Stimulated activated CD4-positive, alpha-beta T cell treated with anti-CD3 and anti-CD28 coated beads, Interleukin-1b, Interleukin-23, amount 100 ng/mL, for 48 hours (primary cell): Measurements from ENCODE around the gene NRN1L.
"Not testable (repeated sequence)": the region's sequence is repeated elsewhere in the genome, so short reads cannot be mapped to it uniquely, and the experiment has no call there.

Source experiments
- DNase-seq: peaks from one replicate; pipeline ENCODE4 v3.0.0-alpha.2; 2020

NRN1L gene

GRCh38 chr16:67883146-67883871 is 1.4 kb upstream of the NRN1L start:
- DNase-seq, result no peak

- DNase-seq, result peak; percentile 61
Measured at GRCh38 chr16:67883872-67884261, 818 bp upstream of the NRN1L start.

- DNase-seq, result no peak
Measured at GRCh38 chr16:67885545-67885944, 860 bp downstream of the NRN1L start.

- no peak for DNase-seq
Measured at GRCh38 chr16:67885976-67886375, 1.3 kb downstream of the NRN1L start.

GRCh38 chr16:67886387-67886786 is 1.7 kb downstream of the NRN1L start:
- no peak for DNase-seq

- DNase-seq, result no peak
Measured at GRCh38 chr16:67888331-67888730, 3.6 kb downstream of the NRN1L start.

GRCh38 chr16:67892375-67892774 is 7.7 kb downstream of the NRN1L start:
- DNase-seq, result no peak

- DNase-seq, result peak; percentile 94
Measured at GRCh38 chr16:67892899-67893742, 8.4 kb downstream of the NRN1L start, which contains the start of gene PSKH1. Gene PSKH1 (plus strand): TSS chr16:67893254. CDS start chr16:67908750, 15,496 bp downstream.

- no peak for DNase-seq
Measured at GRCh38 chr16:67893743-67894399, 9.2 kb downstream of the NRN1L start.

GRCh38 chr16:67897231-67897630 is 12.5 kb downstream of the NRN1L start:
- DNase-seq, result no peak

GRCh38 chr16:67901734-67902133 is 17.0 kb downstream of the NRN1L start:
- no peak for DNase-seq

- no peak for DNase-seq
Measured at GRCh38 chr16:67902831-67903230, 18.1 kb downstream of the NRN1L start.

GRCh38 chr16:67907397-67908180 is 22.9 kb downstream of the NRN1L start:
- no peak for DNase-seq

- DNase-seq, result no peak
Measured at GRCh38 chr16:67909056-67909742, 24.5 kb downstream of the NRN1L start.

GRCh38 chr16:67910158-67910557 is 25.5 kb downstream of the NRN1L start:
- peak; percentile 40 for DNase-seq

GRCh38 chr16:67914758-67915495 is 30.2 kb downstream of the NRN1L start:
- no peak for DNase-seq

GRCh38 chr16:67915496-67915769 is 30.7 kb downstream of the NRN1L start:
- DNase-seq, result not testable (repeated sequence)

- DNase-seq, result no peak
Measured at GRCh38 chr16:67915831-67916723, 31.4 kb downstream of the NRN1L start.

GRCh38 chr16:67917140-67917851 is 32.6 kb downstream of the NRN1L start:
- no peak for DNase-seq

- DNase-seq, result peak; percentile 73
Measured at GRCh38 chr16:67917852-67918236, 33.2 kb downstream of the NRN1L start.
